AG04449 (cell line): ENCODE results near the gene WRAP73.

Experiments used
- CTCF ChIA-PET: fragments of 350-600 bp; formaldehyde crosslinking; extraction: SDS; loops from one replicate; lab custom pipeline; 2021; ENCODE audit warnings: antibody characterized with exemption; lab: Yijun Ruan, JAX
- POLR2A ChIA-PET: fragments of 400-600, 350-600 bp; formaldehyde crosslinking; extraction: SDS; loops from one replicate; lab custom pipeline; 2020; ENCODE audit warnings: antibody characterized with exemption, inconsistent platforms; lab: Yijun Ruan, JAX
- DNase-seq: peaks from one replicate; pipeline ENCODE4 v3.0.0-alpha.2; 2010; ENCODE audit warnings: low read depth, low spot score
- H3K4me3 ChIP-seq: 2 replicates; pipeline ENCODE4 v1.5.1; 2011; ENCODE audit warnings: low read depth, mild to moderate bottlenecking, control low read depth, low read length
- CTCF ChIP-seq: IDR thresholded peaks from one replicate; pipeline ENCODE4 v1.5.1; 2011; ENCODE audit warnings: mild to moderate bottlenecking, moderate library complexity, low read length, control low read depth, inconsistent platforms; ENCODE audit not compliant: insufficient read depth; ENCODE audit errors: missing control alignments

WRAP73 gene

GRCh38 chr1:3674100-3675094 lies 24.5 kb upstream of the WRAP73 start:
- no peak overlapping the region for H3K4me3 ChIP-seq
- no peak for TF ChIP-seq CTCF
- DNase-seq, result no peak
- ChIA-PET CTCF (interaction anchor here (1.1 kb wide), 1 partner anchor 50 kb away, joined by 3 read pairs; no protein-coding TSS in a partner anchor), POLR2A (no interaction called here)

GRCh38 chr1:3673381-3674099 lies 23.6 kb upstream of the WRAP73 start:
- ChIA-PET POLR2A (no interaction called here), CTCF (interaction anchor here (1.1 kb wide), 2 partner anchors 14 to 51 kb away, joined by 3 read pairs; no protein-coding TSS in a partner anchor)
- H3K4me3 ChIP-seq, result no peak overlapping the region
- no peak for TF ChIP-seq CTCF
- no peak for DNase-seq

GRCh38 chr1:3672971-3673361 lies 23.1 kb upstream of the WRAP73 start:
- no peak overlapping the region for H3K4me3 ChIP-seq
- no peak for TF ChIP-seq CTCF
- CTCF ChIA-PET, result interaction anchor here (1.1 kb wide), 1 partner anchor 15 kb away, joined by 3 read pairs; no protein-coding TSS in a partner anchor
- DNase-seq, result no peak
- POLR2A ChIA-PET, result no interaction called here

- ChIA-PET POLR2A (no interaction called here), CTCF (interaction anchor here (1.1 kb wide), 1 partner anchor 16 kb away, joined by 3 read pairs; no protein-coding TSS in a partner anchor)
- DNase-seq, result no peak
- no peak for TF ChIP-seq CTCF
- no peak overlapping the region for H3K4me3 ChIP-seq
Observed at GRCh38 chr1:3672231-3672970, 22.5 kb upstream of the WRAP73 start.

GRCh38 chr1:3671371-3672180 lies 21.7 kb upstream of the WRAP73 start:
- no peak for TF ChIP-seq CTCF
- DNase-seq, result no peak

More at GRCh38 chr1:3671371-3672180, 21.7 kb upstream of the WRAP73 start:
- H3K4me3 ChIP-seq, result no peak overlapping the region
- ChIA-PET CTCF (no interaction called here), POLR2A (no interaction called here)
